Heart right ventricle (tissue), 16 donors: ENCODE measurements around the gene PHGDH. TPM values are rescaled to one million over a fixed set of nuclear protein-coding genes. Genes with fewer than 3 reads are reported as not detected.

ENCODE experiments used
- ATAC-seq, 8 donors: fragments of 200-7000 bp; cut with Tn5 transposase; one replicate each; pipeline ENCODE4 v1.9.1; 2020; ENCODE audit warnings: mild to moderate bottlenecking in 8 of 8, moderate library complexity in 8 of 8, moderate number of reproducible peaks in 1 of 8
- DNase-seq, 2 donors: peaks; one replicate each; pipeline ENCODE4 v3.0.0-alpha.2; 2020
- H3K27ac ChIP-seq, 10 donors: fragments of 200-600 bp; sonication (generic) in 2 of 10; one replicate each; pipeline versions ENCODE4 v1.5.0 to v1.8.0; 2020 to 2022; ENCODE audit warnings: mild to moderate bottlenecking in 3 of 10
- H3K27me3 ChIP-seq, 7 donors: fragments of 200-600 bp; one replicate each; pipeline ENCODE4 v1.8.0; 2021 to 2022; ENCODE audit warnings: mild to moderate bottlenecking in 2 of 7
- H3K36me3 ChIP-seq, 9 donors: fragments of 200-600 bp; sonication (generic) in 1 of 9; one replicate each; pipeline versions ENCODE4 v1.5.0 to v1.8.0; 2020 to 2022; ENCODE audit warnings: mild to moderate bottlenecking in 2 of 9
- H3K4me1 ChIP-seq, 9 donors: fragments of 200-600 bp; sonication (generic) in 1 of 9; one replicate each; pipeline versions ENCODE4 v1.5.0 to v1.8.0; 2020 to 2022; ENCODE audit warnings: mild to moderate bottlenecking in 4 of 9
- H3K4me3 ChIP-seq, 10 donors: fragments of 200-600 bp; sonication (generic) in 2 of 10; one replicate each; pipeline versions ENCODE4 v1.5.0 to v1.8.0; 2020 to 2022; ENCODE audit warnings: mild to moderate bottlenecking in 7 of 10, moderate library complexity in 2 of 10
- H3K9me3 ChIP-seq, 11 donors: fragments of 200-600 bp in 10 of 11; sonication (generic) in 2 of 11; one replicate each; pipeline versions ENCODE4 v1.5.0 to v1.8.0; 2013 to 2022; ENCODE audit warnings: mild to moderate bottlenecking in 2 of 11, control low read depth in 1 of 11, moderate library complexity in 1 of 11
- WGBS, 2 donors: extraction: QIAGEN DNeasy Blood & Tissue Kit; methylation state at CpG; one replicate each; pipeline ENCODE4 v1.1.7; 2013; ENCODE audit warnings: inconsistent platforms in 1 of 2; 5-methylcytosine and 5-hydroxymethylcytosine counted together
- intact Hi-C, 10 donors: fragments of 100-400 bp; cut with DNase I; formaldehyde crosslinking; loops; one replicate each; pipeline versions ENCODE4 v1.11.1 to v1.14.2; 2022
- polyA plus RNA-seq, 2 donors: library from polyadenylated mRNA; stranded (reverse); fragments of 200-250 nt; gene quantifications; one replicate each; pipeline ENCODE4 v1.2.3, GENCODE V29; 2013
- total RNA-seq, 10 donors: library from RNA; stranded (reverse); fragmentation: NEBNext Ultra II Directional in 3 of 10; extraction: Animal tissue kit (Norgen Biotek cat#: 25700) in 3 of 10; gene quantifications; one replicate each; pipeline versions ENCODE4 v1.2.1 to v1.2.4, GENCODE V29; 2021 to 2023
- TF ChIP-seq, protein P1 (sequence below), 9 donors: fragments of 200-600 bp; sonication (generic) in 2 of 9; IDR thresholded peaks; one replicate each; pipeline versions ENCODE4 v1.5.0 to v1.8.0; 2021 to 2022; ENCODE audit warnings: antibody characterized with exemption in 9 of 9, mild to moderate bottlenecking in 5 of 9, moderate library complexity in 1 of 9
- donor health status: Arrhythmogenic right ventricular cardiomyopathy.
- donor health status: ischemic (EF 13 %, LVEDD 7.1; RV severe dilation, severe dysfunction).
- donor health status: healthy with polysubstance abuse.
- donor health status: DM: no; HTN: yes; CAD: no.
- donor health status: DM: no; HTN: no; CAD: no.
- donor health status: ischemic (EF 25% LVEDD 6.9; RV normal size, moderate dysfunction).
- donor health status: ischemic (EF 25% LVEDD 5.7; RV mildly dilated, moderate dysfunction).
- donor health status: healthy.
- donor health status: DM: yes; HTN: yes; CAD: no.
- donor health status: Ischemic cardiomyopathy.
- donor health status: ischemic (EF 35%, LVEDD 5.7; RV mildly dilated, moderate dysfunction).
- donor health status: nonischemic (EF 11% LVEDD 7.7; RV severe dilation, severe dysfunction).
- donor health status: DM: yes; HTN: yes; CAD: no.
- donor health status: PGD.
- donor health status: ischemic (EF 29% LVEDD 5.4; RV normal size, mild dysfunction).
- donor health status: nonischemic (EF 23%, LVEDD 6.1; RV moderate dilation, normal function).

Gene PHGDH
- total and polyA plus RNA-seq, 12 donors, result 3.8 to 23.4 (median 5.0) TPM

DNA sequence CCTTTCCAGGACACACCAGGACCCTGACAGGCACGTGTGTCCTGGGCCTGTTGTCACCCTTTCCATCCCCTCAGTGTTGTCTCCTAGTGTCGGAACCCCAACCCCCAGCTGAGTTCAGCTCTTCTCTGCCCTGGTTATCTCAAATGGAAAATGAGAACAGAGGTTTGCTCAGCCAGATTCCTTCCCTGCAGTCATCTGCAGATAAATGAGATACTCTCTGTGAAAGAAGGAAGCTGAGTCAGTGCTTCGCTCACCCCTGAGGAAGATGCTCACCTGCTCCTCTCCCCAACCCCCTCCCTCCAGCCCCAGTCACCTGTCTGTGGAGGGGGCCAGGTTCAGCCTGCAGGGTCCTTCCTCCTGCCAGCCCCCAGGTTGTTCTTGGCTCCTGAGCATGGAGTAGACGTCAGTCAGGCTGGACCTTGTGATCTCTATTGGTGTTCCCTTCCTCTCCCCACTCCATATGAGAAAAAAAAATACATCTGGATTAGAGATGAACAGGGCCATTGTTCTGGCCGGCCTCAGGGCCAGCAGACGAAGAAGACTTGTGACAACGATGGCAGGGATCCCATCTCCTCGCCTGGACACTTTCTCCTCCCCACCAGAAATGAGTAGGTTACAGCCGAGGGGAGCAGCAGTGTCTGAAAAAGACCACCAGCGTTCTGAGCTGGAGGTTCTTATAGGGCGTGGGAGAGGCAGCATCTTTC lies 20.9 kb downstream of the PHGDH start:
- peaks cover 0 to 4% (median 0%) of the 10 kb centered on the region in 9 donors for H3K36me3 ChIP-seq
- peak in 2 of 8 donors; percentile 22 to 25 for ATAC-seq
- H3K4me3 ChIP-seq, result no peak overlapping the region
- DNase-seq, result no peak
- H3K9me3 ChIP-seq, result no peaks in the 10 kb centered on the region
- 56 to 65% methylated on average over 11 of the region's 11 CpGs for WGBS, 2 donors
- TF ChIP-seq, protein P1, sequence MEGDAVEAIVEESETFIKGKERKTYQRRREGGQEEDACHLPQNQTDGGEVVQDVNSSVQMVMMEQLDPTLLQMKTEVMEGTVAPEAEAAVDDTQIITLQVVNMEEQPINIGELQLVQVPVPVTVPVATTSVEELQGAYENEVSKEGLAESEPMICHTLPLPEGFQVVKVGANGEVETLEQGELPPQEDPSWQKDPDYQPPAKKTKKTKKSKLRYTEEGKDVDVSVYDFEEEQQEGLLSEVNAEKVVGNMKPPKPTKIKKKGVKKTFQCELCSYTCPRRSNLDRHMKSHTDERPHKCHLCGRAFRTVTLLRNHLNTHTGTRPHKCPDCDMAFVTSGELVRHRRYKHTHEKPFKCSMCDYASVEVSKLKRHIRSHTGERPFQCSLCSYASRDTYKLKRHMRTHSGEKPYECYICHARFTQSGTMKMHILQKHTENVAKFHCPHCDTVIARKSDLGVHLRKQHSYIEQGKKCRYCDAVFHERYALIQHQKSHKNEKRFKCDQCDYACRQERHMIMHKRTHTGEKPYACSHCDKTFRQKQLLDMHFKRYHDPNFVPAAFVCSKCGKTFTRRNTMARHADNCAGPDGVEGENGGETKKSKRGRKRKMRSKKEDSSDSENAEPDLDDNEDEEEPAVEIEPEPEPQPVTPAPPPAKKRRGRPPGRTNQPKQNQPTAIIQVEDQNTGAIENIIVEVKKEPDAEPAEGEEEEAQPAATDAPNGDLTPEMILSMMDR (IDR thresholded peaks at IDR 0.05), result no peak
- H3K27me3 ChIP-seq, result no peaks in the 10 kb centered on the region
- H3K4me1 ChIP-seq, result peaks cover 0 to 36% (median 12%) of the 10 kb centered on the region in 9 donors
- no peak overlapping the region for H3K27ac ChIP-seq
- intact Hi-C loops, result no loop called here

DNA sequence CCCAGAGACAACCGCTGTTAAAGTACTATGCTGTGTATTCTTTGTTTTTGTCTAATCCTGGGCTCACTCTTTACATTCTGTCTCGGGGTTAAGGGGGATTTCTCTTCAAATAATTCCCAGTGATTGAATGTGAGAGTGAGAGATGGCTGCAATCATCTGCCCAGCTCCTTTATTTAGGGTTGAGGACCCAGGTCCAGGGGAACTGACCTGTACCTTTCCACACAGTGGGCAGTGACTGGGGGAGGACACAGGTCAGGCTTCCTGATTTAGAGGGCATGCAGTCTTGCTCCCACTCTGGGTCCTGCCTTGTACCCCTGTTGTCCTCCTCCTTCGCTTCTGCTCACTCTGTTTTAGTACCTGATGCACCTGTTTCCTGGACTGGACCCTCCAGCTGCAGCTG lies 22.0 kb downstream of the PHGDH start:
- peaks cover 0 to 43% (median 12%) of the 10 kb centered on the region in 9 donors for H3K4me1 ChIP-seq
- TF ChIP-seq, protein P1 (IDR thresholded peaks at IDR 0.05), result no peak
- no peak overlapping the region for H3K27ac ChIP-seq
- no peaks in the 10 kb centered on the region for H3K27me3 ChIP-seq
- WGBS, 2 donors, result 98 to 99% methylated on average over 3 of the region's 3 CpGs
- H3K9me3 ChIP-seq, result no peaks in the 10 kb centered on the region
- H3K4me3 ChIP-seq, result no peak overlapping the region
- intact Hi-C loops, result no loop called here
- no peak for DNase-seq
- H3K36me3 ChIP-seq, result peaks cover 0 to 4% (median 0%) of the 10 kb centered on the region in 9 donors
- ATAC-seq, result no peak

DNA sequence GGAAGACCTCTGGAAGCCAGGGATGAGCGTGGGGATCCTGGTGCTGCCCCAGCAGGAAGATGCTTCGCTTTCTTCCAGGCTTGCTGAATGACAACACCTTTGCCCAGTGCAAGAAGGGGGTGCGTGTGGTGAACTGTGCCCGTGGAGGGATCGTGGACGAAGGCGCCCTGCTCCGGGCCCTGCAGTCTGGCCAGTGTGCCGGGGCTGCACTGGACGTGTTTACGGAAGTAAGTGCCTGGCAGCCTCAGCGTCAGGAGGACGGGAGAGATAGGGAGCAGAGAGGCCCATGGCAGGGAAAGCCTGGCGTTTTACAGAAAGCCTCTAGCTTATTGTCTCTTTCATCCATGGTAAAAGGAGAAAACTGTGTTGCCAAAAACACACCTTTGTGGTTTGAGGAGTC lies 23.5 kb downstream of the PHGDH start:
- H3K36me3 ChIP-seq, result no peaks in the 10 kb centered on the region
- peak in 6 of 8 donors; percentile 56 to 79 (median 64) for ATAC-seq
- peaks cover 0 to 43% (median 12%) of the 10 kb centered on the region in 9 donors for H3K4me1 ChIP-seq
- TF ChIP-seq, protein P1 (IDR thresholded peaks at IDR 0.05), result no peak
- H3K4me3 ChIP-seq, result no peak overlapping the region
- no peaks in the 10 kb centered on the region for H3K9me3 ChIP-seq
- intact Hi-C loops, result no loop called here
- H3K27me3 ChIP-seq, result no peaks in the 10 kb centered on the region
- H3K27ac ChIP-seq, result peak overlapping the region in 2 of 10 donors; percentile 8 to 43
- DNase-seq, result peak in 1 of 2 donors; percentile 41
- 41 to 70% methylated on average over 14 of the region's 14 CpGs for WGBS, 2 donors

DNA sequence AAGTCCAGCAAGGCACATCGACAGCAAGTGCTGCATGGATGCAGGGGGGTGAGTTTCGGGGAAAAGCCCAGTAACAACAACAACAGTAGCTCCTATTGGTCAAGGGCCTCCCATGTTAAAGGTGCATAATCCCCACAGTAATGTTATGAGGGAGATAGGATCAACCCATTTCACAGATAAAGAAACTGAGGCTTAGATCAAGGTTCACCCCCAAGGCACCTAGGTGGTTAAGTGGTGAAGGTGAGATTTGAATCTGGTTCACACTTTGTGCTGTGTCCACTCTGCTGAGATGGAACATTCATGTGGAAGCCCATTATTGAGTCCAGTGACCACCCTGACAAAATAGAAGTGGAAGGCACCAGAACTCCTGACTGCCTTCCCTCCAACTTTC lies 24.9 kb downstream of the PHGDH start:
- intact Hi-C loops, result no loop called here
- Histone ChIP-seq H3K27ac (peak overlapping the region in 5 of 10 donors; percentile 27 to 49 (median 39)), H3K27me3 (no peaks in the 10 kb centered on the region), H3K9me3 (no peaks in the 10 kb centered on the region), H3K4me3 (no peak overlapping the region), H3K36me3 (no peaks in the 10 kb centered on the region), H3K4me1 (peaks cover 0 to 48% (median 12%) of the 10 kb centered on the region in 9 donors)
- WGBS, 2 donors, result 97 to 100% methylated on average over 2 of the region's 2 CpGs
- TF ChIP-seq, protein P1 (IDR thresholded peaks at IDR 0.05), result no peak
- ATAC-seq, result no peak
- DNase-seq, result no peak
